BLaER1 (cell line): ENCODE results near the gene IL22RA2.

Experiments used
- H3K27ac ChIP-seq: shearing (Covaris generic); formaldehyde crosslinking; 2 replicates; pipeline ENCODE4 v1.8.1; 2022
- H3K27me3 ChIP-seq: shearing (Covaris generic); formaldehyde crosslinking; 2 replicates; pipeline ENCODE4 v1.8.1; 2022
- H3K36me3 ChIP-seq: shearing (Covaris generic); formaldehyde crosslinking; 2 replicates; pipeline ENCODE4 v1.8.1; 2022
- H3K4me1 ChIP-seq: shearing (Covaris generic); formaldehyde crosslinking; 2 replicates; pipeline ENCODE4 v1.8.1; 2022
- H3K4me2 ChIP-seq: shearing (Covaris generic); formaldehyde crosslinking; 2 replicates; pipeline ENCODE4 v1.8.1; 2022
- H3K4me3 ChIP-seq: shearing (Covaris generic); formaldehyde crosslinking; 2 replicates; pipeline ENCODE4 v1.8.1; 2022
- H3K9ac ChIP-seq: shearing (Covaris generic); formaldehyde crosslinking; 2 replicates; pipeline ENCODE4 v1.8.1; 2022
- H3K9me3 ChIP-seq: shearing (Covaris generic); formaldehyde crosslinking; 2 replicates; pipeline ENCODE4 v1.8.1; 2022
- H4K20me1 ChIP-seq: shearing (Covaris generic); formaldehyde crosslinking; 2 replicates; pipeline ENCODE4 v1.8.1; 2022
- Cebpa-rat ChIP-seq: shearing (Covaris generic); IDR thresholded peaks from 2 replicates; pipeline ENCODE4 v1.8.1; 2022

The IL22RA2 gene

DNA sequence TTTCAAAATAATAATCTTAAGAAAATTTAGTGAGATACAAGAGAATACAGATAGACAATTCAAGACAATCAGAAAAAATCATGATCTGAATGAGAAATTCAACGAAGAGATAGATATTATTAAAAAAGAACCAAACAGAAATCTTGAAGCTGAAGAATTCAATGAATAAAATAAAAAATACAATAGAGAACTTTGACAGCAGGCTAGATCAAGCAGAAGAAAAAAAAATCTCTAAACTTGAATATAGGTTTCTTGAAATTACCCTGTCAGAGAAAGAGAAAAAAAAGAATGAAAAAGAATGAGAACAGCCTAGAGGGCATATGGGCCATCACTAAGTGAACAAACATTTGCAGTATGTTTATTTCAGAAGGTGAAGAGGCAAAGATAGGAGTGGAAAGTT is 39.0 kb downstream of the IL22RA2 start:
- Histone ChIP-seq H3K27ac (no peak overlapping the region), H3K4me3 (no peak overlapping the region), H3K4me2 (no peak overlapping the region), H3K9ac (no peak overlapping the region), H4K20me1 (no peaks in the 10 kb centered on the region), H3K4me1 (no peaks in the 10 kb centered on the region), H3K36me3 (no peaks in the 10 kb centered on the region), H3K9me3 (peaks cover 25% of the 10 kb centered on the region), H3K27me3 (no peaks in the 10 kb centered on the region)
- no peak for TF ChIP-seq Cebpa-rat

DNA sequence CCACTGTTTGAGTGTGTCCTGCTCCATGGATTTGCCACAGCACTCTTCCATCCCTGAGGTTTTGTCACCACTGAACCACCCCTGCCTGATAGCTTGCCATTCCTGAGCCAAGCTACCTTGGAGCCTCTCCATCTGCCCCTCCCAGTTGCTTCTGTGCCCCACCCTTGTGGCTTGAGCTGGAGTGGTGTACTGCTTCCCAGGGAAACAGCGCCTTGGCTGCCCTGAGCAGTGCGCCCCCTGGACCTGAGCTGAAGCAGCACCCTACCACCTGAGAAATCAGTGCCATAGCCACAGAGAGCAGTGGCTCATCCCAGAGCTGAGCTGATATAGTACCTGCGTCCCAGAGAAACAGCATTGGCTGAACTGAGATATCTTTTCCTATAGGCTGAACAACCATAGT is 40.3 kb downstream of the IL22RA2 start:
- H3K9me3 ChIP-seq, result peaks cover 25% of the 10 kb centered on the region
- H3K27ac ChIP-seq, result no peak overlapping the region
- no peaks in the 10 kb centered on the region for H3K27me3 ChIP-seq
- no peak for TF ChIP-seq Cebpa-rat
- no peaks in the 10 kb centered on the region for H4K20me1 ChIP-seq
- H3K9ac ChIP-seq, result no peak overlapping the region
- no peak overlapping the region for H3K4me2 ChIP-seq
- H3K36me3 ChIP-seq, result no peaks in the 10 kb centered on the region
- no peak overlapping the region for H3K4me3 ChIP-seq
- H3K4me1 ChIP-seq, result no peaks in the 10 kb centered on the region

DNA sequence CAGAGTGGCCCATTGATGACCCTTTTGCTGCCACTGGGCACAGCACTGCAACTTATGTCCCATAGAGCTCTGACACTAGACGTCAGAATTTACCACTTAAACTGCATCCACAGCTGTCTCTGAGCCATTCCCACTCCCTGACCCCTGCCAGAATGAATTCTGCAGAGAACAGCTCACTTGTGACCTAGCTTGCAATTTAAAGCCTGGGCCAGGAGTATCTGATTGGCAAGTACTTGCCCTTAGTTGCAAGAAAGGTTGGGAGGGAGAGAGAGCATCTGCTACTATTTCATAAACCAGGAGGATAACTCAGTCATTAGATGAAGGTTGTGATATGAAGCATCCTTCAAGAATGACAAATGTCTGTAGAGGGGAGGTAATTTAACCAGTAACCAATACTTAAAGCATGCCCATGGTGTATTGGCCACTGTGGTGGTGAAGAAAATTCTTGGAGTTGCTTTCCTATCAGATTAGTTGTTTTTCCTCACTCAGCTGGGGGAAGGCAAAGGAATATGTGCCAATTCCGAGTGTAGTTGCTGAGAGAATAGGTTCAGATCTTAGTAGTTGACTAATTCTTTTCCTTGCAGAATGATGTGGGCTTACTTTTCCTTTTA is 46.5 kb downstream of the IL22RA2 start:
- Histone ChIP-seq H3K4me2 (no peak overlapping the region), H3K27me3 (no peaks in the 10 kb centered on the region)
- TF ChIP-seq Cebpa-rat, result no peak

DNA sequence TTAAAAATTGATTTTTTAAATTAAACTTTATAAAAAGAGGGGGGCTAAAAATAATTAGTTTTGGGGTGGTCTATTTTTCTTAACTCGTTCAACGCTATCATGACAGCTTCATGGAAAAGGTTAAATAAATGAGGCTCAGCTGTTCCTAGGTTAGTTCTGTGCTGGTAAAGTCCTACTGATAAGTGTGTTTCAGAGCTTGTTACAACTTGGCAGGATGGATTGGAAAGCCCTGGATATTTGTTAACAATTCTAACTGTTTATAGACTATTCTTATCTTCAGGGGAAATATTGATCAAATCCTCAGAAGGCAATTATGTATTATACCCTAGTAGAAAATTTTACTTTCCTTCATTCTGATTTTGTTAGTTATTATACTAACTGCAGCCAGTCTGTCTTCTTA is 50.4 kb downstream of the IL22RA2 start:
- Histone ChIP-seq H3K36me3 (no peaks in the 10 kb centered on the region), H3K4me2 (no peak overlapping the region)

More for the DNA sequence above, 46.5 kb downstream of the IL22RA2 start:
- no peaks in the 10 kb centered on the region for H3K4me1 ChIP-seq
- H3K27ac ChIP-seq, result no peak overlapping the region
- no peaks in the 10 kb centered on the region for H4K20me1 ChIP-seq
- H3K9ac ChIP-seq, result no peak overlapping the region
- no peaks in the 10 kb centered on the region; the same call in none of the 2 replicates for H3K9me3 ChIP-seq
- no peaks in the 10 kb centered on the region for H3K36me3 ChIP-seq
- H3K4me3 ChIP-seq, result no peak overlapping the region

DNA sequence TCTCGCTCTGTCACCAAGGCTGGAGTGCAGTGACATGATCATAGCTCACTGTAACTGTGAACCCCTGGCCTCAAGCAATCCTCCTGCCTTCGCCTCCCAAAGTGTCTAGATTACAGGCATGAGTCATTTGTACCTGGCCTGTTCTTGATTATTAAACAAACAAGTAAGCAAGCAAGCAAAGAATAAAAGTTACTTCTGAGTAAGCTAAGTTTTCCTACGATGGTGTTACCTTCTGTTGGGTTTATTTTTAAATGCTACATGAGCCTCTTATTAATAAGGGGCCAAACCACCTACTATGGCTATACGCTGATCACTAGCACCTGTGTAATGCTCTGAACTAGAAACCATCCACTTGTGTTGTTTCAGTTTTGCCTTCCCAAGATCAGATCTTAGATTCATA is 50.8 kb downstream of the IL22RA2 start:
- Histone ChIP-seq H3K9me3 (peaks cover 29% of the 10 kb centered on the region), H3K4me3 (no peak overlapping the region), H3K4me1 (no peaks in the 10 kb centered on the region), H4K20me1 (no peaks in the 10 kb centered on the region), H3K27me3 (no peaks in the 10 kb centered on the region), H3K4me2 (no peak overlapping the region), H3K36me3 (no peaks in the 10 kb centered on the region), H3K9ac (no peak overlapping the region), H3K27ac (no peak overlapping the region)
- TF ChIP-seq Cebpa-rat, result no peak

More for the DNA sequence above, 50.4 kb downstream of the IL22RA2 start:
- H3K4me1 ChIP-seq, result no peaks in the 10 kb centered on the region
- no peak for TF ChIP-seq Cebpa-rat
- H3K27ac ChIP-seq, result no peak overlapping the region
- no peaks in the 10 kb centered on the region for H3K27me3 ChIP-seq
- no peak overlapping the region for H3K9ac ChIP-seq
- no peak overlapping the region for H3K4me3 ChIP-seq
- peaks cover 27% of the 10 kb centered on the region for H3K9me3 ChIP-seq
- no peaks in the 10 kb centered on the region for H4K20me1 ChIP-seq

DNA sequence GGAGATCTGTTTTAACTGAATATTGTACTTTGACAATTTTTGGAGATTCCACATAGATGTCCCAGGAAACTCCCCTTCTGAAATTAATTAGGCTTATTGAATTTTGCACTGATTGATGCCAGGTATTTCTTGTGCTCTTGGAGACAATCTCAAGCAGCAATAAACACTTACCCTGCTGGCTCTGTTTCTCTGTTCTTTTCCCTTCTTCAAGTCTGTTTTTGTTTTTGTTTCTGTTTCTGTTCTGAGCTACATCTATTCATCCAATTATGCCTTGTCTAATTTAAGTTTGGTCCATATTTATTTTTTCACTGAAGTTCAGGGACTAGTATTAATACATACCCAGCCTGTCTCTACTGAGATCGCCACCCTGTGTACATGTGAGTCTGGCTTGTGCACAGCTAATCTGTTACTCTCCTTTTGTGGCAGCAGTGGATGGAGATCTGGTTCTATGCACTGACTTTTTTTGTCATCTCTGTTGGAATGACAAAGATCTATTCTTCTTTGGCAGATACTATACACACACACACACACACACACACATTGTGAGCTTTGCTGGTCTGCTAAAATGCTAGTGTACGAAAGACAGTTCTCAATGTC is 51.9 kb downstream of the IL22RA2 start:
- Histone ChIP-seq H3K27ac (no peak overlapping the region), H3K4me3 (no peak overlapping the region), H3K4me1 (no peaks in the 10 kb centered on the region), H3K9me3 (peaks cover 29% of the 10 kb centered on the region), H3K9ac (no peak overlapping the region), H3K36me3 (no peaks in the 10 kb centered on the region), H4K20me1 (no peaks in the 10 kb centered on the region), H3K27me3 (no peaks in the 10 kb centered on the region), H3K4me2 (no peak overlapping the region)
- TF ChIP-seq Cebpa-rat, result no peak

DNA sequence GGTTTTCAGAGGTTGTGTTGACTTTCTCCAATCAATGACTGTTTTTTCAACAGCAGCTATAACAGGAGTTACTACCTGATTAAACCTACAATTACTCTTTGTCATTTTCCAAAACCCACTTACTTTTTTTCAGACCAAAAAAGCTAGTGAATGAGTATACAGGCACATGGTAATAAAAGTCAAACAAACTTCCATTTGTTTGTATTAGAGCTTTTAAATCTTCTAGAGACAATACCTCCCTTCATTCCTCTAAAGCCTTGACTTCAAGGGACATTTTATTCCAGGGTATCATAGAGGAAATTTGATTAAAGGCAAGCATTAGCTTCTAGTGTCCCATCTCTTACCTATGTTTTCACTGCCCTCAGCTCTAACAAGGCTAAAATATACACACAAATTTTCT is 52.7 kb downstream of the IL22RA2 start:
- H3K4me2 ChIP-seq, result no peak overlapping the region
- no peak for TF ChIP-seq Cebpa-rat

DNA sequence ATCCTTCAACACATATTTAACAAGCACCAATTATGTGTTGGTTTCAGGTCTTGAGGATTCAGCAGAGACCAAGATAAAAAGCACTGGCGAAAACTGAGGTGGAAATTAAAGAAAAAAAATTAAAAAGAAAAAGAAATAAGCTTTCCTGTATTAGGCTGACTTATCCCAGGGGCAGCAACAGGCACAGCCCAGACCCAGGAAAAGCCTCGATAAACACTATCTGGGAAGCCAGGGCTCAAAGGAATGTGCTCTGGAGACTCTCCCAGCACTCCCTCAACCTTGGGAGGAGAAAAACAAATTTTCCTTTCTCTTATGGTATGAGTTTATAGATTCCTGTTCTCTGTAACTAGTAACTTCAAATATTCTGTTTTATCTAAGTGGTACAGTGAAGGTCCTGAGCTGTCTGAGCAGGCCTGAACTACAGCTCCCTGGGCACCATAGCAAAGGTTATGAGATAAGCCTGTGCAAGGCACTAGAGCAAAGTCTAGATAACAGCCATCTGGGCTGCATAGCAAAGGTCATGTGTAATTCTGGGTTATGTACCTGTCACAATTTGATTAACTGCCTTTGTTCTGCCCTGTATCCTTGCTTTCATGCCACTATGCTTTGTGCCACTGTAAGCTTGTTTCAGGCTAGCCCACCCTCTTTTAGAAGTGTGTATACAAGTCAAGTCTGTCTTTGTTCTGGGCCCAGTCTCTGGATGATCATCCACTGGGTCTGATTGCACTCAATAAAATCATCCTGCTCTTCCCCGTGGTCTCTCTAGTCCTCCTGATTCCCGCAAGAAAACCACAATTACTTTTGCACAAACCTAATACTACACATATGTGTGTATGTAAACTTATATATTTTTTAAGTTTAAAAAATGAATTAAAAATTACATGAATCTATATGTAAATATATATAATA is 54.0 kb downstream of the IL22RA2 start:
- no peaks in the 10 kb centered on the region for H3K4me1 ChIP-seq
- no peaks in the 10 kb centered on the region for H3K36me3 ChIP-seq
- no peaks in the 10 kb centered on the region for H3K27me3 ChIP-seq
- H3K4me2 ChIP-seq, result no peak overlapping the region
- H3K4me3 ChIP-seq, result no peak overlapping the region
- no peaks in the 10 kb centered on the region for H4K20me1 ChIP-seq
- H3K9ac ChIP-seq, result no peak overlapping the region
- peaks cover 29% of the 10 kb centered on the region for H3K9me3 ChIP-seq
- H3K27ac ChIP-seq, result no peak overlapping the region
- TF ChIP-seq Cebpa-rat, result no peak

More for the DNA sequence above, 52.7 kb downstream of the IL22RA2 start:
- no peaks in the 10 kb centered on the region for H3K27me3 ChIP-seq
- H4K20me1 ChIP-seq, result no peaks in the 10 kb centered on the region
- H3K27ac ChIP-seq, result no peak overlapping the region
- H3K4me1 ChIP-seq, result no peaks in the 10 kb centered on the region
- H3K9me3 ChIP-seq, result peaks cover 29% of the 10 kb centered on the region
- no peak overlapping the region for H3K4me3 ChIP-seq
- H3K9ac ChIP-seq, result no peak overlapping the region
- H3K36me3 ChIP-seq, result no peaks in the 10 kb centered on the region

DNA sequence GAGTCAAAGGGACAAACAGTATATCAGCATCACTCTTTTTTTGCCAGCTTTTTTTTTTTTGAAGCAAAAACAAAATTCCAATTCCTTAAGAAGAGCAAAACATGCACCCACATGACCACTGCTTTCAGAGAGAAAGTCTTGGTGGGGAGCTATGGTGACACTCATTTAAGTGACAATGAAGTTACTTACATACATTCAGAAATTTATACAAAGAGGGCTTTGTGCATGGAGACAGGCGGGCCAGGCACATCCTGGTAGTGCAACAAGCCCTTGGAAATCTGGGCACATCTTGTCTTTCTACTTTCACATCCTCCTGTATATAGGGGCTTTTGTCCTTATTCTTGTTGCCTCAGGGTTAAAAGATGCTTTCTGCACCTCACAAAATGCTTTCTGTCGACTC is 55.9 kb downstream of the IL22RA2 start:
- H4K20me1 ChIP-seq, result no peaks in the 10 kb centered on the region
- no peak for TF ChIP-seq Cebpa-rat
- no peak overlapping the region for H3K9ac ChIP-seq
- no peak overlapping the region for H3K4me3 ChIP-seq
- peaks cover 29% of the 10 kb centered on the region for H3K9me3 ChIP-seq
- H3K36me3 ChIP-seq, result no peaks in the 10 kb centered on the region
- H3K27ac ChIP-seq, result no peak overlapping the region
- H3K4me1 ChIP-seq, result no peaks in the 10 kb centered on the region
- H3K27me3 ChIP-seq, result no peaks in the 10 kb centered on the region
- no peak overlapping the region for H3K4me2 ChIP-seq

DNA sequence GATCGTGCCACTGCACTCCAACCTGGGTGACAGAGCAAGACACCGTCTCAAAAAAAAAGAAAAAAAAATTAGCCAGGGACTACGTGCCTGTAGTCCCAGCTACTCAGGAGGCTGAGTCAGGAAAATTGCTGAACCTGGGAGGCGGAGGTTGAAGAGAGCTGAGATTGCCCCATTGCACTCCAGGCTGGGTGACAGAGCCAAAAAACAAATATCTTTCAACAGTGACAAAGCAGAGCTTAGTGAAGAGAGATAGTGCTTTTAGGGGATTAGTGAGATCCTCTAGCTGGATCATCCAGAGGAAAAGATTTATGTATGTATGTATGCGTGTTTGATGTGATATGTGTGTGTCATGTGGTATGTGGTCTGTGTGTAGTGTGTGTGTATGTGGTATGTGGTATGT is 56.6 kb downstream of the IL22RA2 start:
- Histone ChIP-seq H3K36me3 (no peaks in the 10 kb centered on the region), H3K27me3 (no peaks in the 10 kb centered on the region), H3K27ac (no peak overlapping the region), H3K4me3 (no peak overlapping the region), H3K9me3 (peaks cover 29% of the 10 kb centered on the region), H3K4me1 (no peaks in the 10 kb centered on the region), H3K4me2 (no peak overlapping the region), H4K20me1 (no peaks in the 10 kb centered on the region), H3K9ac (no peak overlapping the region)
- no peak for TF ChIP-seq Cebpa-rat
